IPS DF 4.7 (cell line): ENCODE results near the gene NPW.
"Not testable (repeated sequence)": the region's sequence is repeated elsewhere in the genome, so short reads cannot be mapped to it uniquely, and the experiment has no call there.

Source experiments
- DNase-seq: peaks from one replicate; pipeline ENCODE4 v3.0.0-alpha.2; 2013; ENCODE audit warnings: low spot score; ENCODE audit errors: extremely low read depth

Gene NPW

DNA sequence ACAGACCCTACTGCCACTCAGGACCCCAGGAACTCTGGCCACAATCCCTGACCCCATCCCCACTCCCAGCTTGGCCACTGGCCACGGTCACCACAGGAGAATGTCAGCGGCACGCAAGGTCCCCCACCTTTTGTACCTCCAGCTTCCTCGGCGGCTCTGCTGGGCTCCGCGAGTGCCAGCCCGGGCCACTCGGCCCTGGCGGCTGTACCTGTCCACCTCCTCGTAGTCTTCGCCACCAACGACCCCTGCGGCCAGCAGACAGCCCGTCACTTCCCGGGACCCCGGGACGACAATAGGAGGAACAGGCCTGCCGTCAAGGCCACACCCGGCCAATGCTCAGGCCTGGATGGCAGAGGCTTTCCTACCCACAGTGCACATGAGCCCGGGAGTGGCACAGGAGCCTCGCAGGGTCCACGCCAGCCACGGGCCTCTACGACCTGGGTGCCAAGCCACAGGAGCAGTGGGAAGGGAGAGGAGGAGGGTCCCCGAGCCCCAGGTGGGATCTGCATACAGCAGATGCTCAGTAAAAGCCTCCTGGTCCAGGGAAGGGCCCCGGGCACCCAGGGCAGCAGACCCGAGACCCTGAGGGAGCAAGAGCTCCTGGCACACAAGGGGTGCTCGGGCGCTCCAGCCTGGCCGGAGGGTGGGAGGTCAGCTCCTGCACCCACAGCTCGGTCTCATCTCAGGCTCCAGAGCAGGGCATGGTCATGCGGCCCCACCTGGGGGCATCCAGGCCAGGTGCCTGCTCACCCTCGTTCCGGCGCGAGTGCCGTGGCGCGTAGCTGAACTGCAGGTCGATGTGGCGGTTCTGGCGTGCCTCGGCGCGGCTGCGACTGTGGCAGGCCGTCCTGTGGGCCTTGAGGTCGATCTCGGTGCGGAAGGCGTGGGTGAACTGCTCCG is 17.9 kb upstream of the NPW start:
- no peak for DNase-seq

- no peak for DNase-seq
Measured at GRCh38 chr16:2002406-2003230, 17.0 kb upstream of the NPW start.

- DNase-seq: no peak
Measured at GRCh38 chr16:2003231-2003826, 16.3 kb upstream of the NPW start.

- no peak for DNase-seq
Measured at GRCh38 chr16:2003827-2004641, 15.6 kb upstream of the NPW start.

- no peak for DNase-seq
Measured at GRCh38 chr16:2004795-2005517, 14.6 kb upstream of the NPW start.

DNA sequence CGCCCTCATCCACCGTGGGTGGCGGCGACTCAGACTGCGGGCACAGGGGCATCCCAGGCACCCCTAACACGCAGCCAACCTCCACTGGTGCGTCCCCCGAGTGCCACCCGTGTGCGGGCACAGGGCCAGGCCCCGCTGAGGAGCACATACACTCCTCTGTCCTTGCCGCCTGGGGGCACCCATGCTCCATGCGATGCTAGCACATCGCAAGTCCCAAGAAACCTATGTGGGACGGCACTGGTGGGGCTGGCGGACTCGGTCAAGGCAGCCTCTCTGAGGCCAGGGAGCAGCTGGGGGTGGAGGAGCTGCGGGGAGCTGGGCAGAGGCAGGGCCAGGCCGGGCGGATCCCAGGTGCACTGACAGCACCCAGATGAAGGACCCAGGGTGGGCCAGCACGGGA is 13.9 kb upstream of the NPW start:
- no peak for DNase-seq

DNA sequence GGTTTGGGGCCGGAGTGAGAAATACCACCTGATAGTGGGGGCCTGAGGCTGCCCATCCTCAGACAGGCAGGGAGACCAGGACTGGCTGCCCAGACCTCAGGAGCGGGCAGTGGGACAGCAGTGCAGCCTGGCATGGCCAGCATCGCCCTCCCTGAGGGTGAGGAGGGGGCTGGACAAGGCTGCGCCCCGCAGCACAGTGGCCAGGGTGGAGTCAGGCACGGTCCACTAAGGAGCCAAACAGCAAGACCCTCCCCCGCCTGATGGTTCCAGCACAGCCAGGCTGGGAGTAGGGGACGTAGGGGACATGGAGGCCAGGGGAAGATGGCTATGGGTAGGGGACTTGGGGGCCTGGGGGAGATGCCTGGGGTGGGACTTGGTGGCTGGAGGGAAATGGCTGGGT is 13.3 kb upstream of the NPW start:
- no peak for DNase-seq

- DNase-seq: no peak
Measured at GRCh38 chr16:2007081-2007836, 12.3 kb upstream of the NPW start.

GRCh38 chr16:2008009-2008526 is 11.5 kb upstream of the NPW start:
- no peak for DNase-seq

DNA sequence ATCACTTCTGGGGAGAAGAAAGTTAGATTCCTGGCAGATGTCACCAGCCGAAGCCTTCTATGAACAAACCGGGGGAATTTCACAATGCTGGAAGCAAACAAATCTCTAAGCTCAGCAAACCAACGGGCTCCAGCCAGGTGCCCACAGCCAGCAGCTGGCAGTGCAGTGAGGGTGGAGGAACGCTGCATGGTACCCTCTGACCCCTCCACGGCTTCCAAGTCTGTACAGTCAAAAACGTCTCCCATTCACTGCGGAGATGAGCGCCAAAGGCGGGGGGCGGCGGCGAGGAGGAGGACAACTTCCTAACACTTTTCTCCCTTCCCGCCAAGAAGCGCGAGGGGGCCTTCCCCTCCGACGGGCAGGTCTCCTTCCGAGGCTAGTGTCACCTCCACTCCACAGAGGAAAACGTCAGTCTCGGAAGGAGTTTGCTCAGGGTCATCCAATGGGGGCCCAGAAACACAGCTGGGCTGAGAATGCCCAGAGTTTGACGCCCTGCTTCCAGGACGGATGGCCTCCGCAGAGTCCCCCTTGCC is 10.9 kb upstream of the NPW start:
- DNase-seq: no peak

DNA sequence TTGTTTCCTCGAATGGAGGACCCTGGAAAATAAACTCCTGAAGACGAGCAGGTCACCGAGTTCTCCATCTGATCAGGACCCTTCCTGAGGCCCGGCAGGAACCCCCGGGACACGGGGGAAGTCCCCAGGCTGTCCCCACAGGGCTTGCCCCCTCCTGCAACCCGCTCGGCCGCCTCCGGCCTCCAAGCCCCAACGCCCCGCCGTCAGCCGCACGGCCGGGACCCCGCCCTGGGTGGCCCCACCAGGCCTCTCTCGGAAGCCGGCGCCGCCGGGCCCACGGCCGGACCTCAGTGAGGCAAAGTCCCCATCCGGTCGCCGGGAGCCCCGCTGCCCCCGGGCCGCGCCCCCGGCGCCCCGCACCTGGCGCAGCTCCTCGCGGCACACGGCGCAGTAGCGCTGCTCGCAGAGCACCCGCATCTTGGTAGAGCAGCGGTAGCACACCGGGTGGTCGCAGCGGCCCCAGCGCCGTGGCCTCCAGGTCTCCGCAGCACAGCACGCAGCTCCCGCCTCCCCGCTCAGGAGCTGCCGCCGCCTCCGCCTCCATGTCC is 10.3 kb upstream of the NPW start:
- DNase-seq: no peak

GRCh38 chr16:2009791-2010510 is 9.6 kb upstream of the NPW start, which contains the start of gene ZNF598:
Gene ZNF598, minus strand, starts transcription at chr16:2009821.
- no peak for DNase-seq

GRCh38 chr16:2011726-2012125 is 7.9 kb upstream of the NPW start:
- DNase-seq: not testable (repeated sequence)

DNA sequence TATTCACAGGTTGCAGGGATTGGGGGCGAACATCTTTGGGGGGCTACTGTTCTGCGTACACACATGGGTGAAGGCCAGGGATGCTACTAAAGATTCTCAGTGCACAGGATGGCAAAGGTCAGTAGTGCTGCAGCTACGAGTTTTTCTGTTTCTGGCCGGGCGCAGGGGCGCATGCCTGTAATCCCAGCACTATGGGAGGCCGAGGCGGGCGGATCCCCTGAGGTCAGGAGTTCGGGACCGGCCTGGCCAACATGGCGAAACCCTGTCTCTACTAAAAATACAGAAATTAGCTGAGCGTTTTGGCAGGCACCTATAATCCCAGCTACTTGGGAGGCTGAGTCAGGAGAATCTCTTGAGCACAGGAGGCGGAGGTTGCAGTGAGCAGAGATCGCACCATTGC is 6.1 kb upstream of the NPW start:
- no peak for DNase-seq

DNA sequence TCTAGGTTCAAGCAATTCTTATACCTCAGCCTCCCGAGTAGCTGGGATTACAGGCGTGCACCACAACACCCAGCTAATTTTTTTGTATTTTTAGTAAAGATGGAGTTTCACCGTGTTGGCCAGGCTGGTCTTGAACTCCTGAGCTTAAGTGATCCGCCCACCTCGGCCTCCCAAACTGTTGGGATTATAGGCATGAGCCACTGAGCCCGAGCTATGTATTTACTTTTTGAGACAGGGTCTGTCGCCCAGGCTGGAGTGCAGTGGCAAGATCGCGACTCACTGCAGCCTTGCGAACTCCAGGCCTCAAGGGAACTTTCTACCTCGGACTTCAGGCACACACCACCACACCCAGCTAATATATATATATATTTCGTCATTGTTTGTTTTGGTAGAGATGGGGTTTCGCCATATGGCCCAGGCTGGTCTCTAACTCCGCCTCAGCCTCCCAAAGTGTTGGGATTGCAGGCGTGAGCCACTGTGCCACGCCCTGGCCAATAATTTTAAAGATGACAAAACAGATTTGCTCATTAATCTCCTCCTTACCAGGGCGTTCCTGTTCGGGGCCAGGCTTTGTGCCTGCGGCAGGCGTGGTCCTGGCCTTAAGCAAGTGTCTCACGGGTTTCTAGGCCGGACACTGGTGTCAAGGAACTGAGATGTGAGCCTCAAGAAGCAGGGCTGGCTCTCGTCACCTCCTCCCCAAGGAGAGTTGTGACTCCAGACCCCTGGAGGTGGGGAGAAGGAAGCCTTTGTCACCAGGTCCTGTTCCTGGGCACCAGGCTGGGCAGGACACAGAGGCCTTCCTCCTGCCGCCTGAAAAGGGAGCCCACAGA is 4.3 kb upstream of the NPW start:
- DNase-seq: no peak

- no peak for DNase-seq
Measured at GRCh38 chr16:2015947-2016208, 3.7 kb upstream of the NPW start.

GRCh38 chr16:2016407-2016922 is 3.1 kb upstream of the NPW start:
- no peak for DNase-seq
